ENCODE measurements around the gene PARP6. TPM values are rescaled to one million over a fixed set of nuclear protein-coding genes. Genes with fewer than 3 reads are reported as not detected.

Gene PARP6
- total RNA-seq, 2 donors from 2014 or later, result 48.3 to 64.9 TPM

GRCh38 chr15:72193836-72194396, 78.4 kb downstream of the PARP6 start:
- ATAC-seq (no peak), DNase-seq (no peak)
- intact Hi-C loops (cut with DNase I), result no loop called here
- peaks cover 0 to 3% of the 10 kb centered on the region in 2 donors for H3K36me3 ChIP-seq (replicated peaks in 1 of 2; ENCODE audit: insufficient read depth in 1 of 2, low read depth in 2 of 2)
- peaks cover 0 to 6% of the 10 kb centered on the region in 2 donors for H3K27me3 ChIP-seq
- H3K4me1 ChIP-seq, result peaks cover 7% of the 10 kb centered on the region
- WGBS, 2 donors, result 72 to 81% methylated on average over 8 of the region's 8 CpGs
- no peak overlapping the region for H3K27ac ChIP-seq
- H3K9me3 ChIP-seq, result no peaks in the 10 kb centered on the region
- TF ChIP-seq POLR2A (IDR thresholded peaks at IDR 0.05) (no peak), CTCF (IDR thresholded peaks at IDR 0.05) (no peak)
- H3K4me3 ChIP-seq, result no peak overlapping the region

GRCh38 chr15:72192416-72192815, 79.9 kb downstream of the PARP6 start:
- intact Hi-C loops (cut with DNase I), result no loop called here
- no peaks in the 10 kb centered on the region for H3K36me3 ChIP-seq (replicated peaks in 1 of 2; ENCODE audit: insufficient read depth in 1 of 2, low read depth in 2 of 2)
- ATAC-seq, result no peak
- TF ChIP-seq CTCF (IDR thresholded peaks at IDR 0.05) (no peak), POLR2A (IDR thresholded peaks at IDR 0.05) (no peak)
- DNase-seq, result no peak
- H3K4me1 ChIP-seq, result peaks cover 6% of the 10 kb centered on the region
- H3K27ac ChIP-seq, result no peak overlapping the region
- 21 to 31% methylated on average over 3 of the region's 3 CpGs for WGBS, 2 donors
- H3K9me3 ChIP-seq, result no peaks in the 10 kb centered on the region
- peaks cover 0 to 6% of the 10 kb centered on the region in 2 donors for H3K27me3 ChIP-seq
- no peak overlapping the region for H3K4me3 ChIP-seq

Other genes with a start within 250 kb of the PARP6 start
- gene MYO9A, start 154.4 kb downstream of the PARP6 start, total RNA-seq, result 10 to 100 TPM; 12.9 to 27.8 TPM
- gene SENP8, start 154.2 kb downstream of the PARP6 start, total RNA-seq, result 1 to 10 TPM; 2.1 to 5.3 TPM
- under 1 TPM in 1 of 2 donors, not detected in 1; 0.26 TPM for gene GRAMD2A, start 74.8 kb downstream of the PARP6 start, total RNA-seq
- 100 to 1,000 TPM in 1 of 2 donors, 10 to 100 TPM in 1; 96.9 to 105 TPM for gene PKM, start 41.4 kb downstream of the PARP6 start, total RNA-seq
- gene CELF6, start 47.6 kb upstream of the PARP6 start, total RNA-seq, result 1 to 10 TPM; 4.2 to 7.9 TPM
- gene HEXA, start 103.5 kb upstream of the PARP6 start, total RNA-seq, result 10 to 100 TPM; 35.5 to 48.8 TPM
- not detected for gene TMEM202, start 125.8 kb upstream of the PARP6 start, total RNA-seq
- gene ARIH1, start 201.8 kb upstream of the PARP6 start, total RNA-seq, result 10 to 100 TPM; 28.5 to 52.1 TPM

All from body of pancreas (tissue), 4 donors.